ENCODE results near the gene TFF2.

The TFF2 gene

GRCh38 chr21:42383331-42383730 is 32.5 kb upstream of the TFF2 start:
- DNase-seq, result no peak

GRCh38 chr21:42382915-42383314 is 32.1 kb upstream of the TFF2 start:
- no peak for DNase-seq

GRCh38 chr21:42381347-42381984 is 30.7 kb upstream of the TFF2 start:
- no peak for DNase-seq

GRCh38 chr21:42379426-42380215 is 28.8 kb upstream of the TFF2 start:
- DNase-seq, result no peak

GRCh38 chr21:42378418-42378817 is 27.6 kb upstream of the TFF2 start:
- no peak for DNase-seq

GRCh38 chr21:42377951-42378340 is 27.2 kb upstream of the TFF2 start:
- DNase-seq, result no peak

- DNase-seq, result no peak
These were observed 26.6 kb upstream of the TFF2 start for GRCh38 chr21:42377211-42377950.

- no peak for DNase-seq
These were observed 25.7 kb upstream of the TFF2 start for GRCh38 chr21:42376338-42376982.

- DNase-seq, result no peak
These were observed 25.2 kb upstream of the TFF2 start for GRCh38 chr21:42375966-42376337.

- no peak for DNase-seq
These were observed 24.7 kb upstream of the TFF2 start for GRCh38 chr21:42375506-42375905.

- DNase-seq, result no peak
These were observed 24.2 kb upstream of the TFF2 start for GRCh38 chr21:42374864-42375499.

GRCh38 chr21:42374457-42374856 is 23.7 kb upstream of the TFF2 start:
- DNase-seq, result no peak

GRCh38 chr21:42373908-42374455 is 23.2 kb upstream of the TFF2 start:
- DNase-seq, result no peak

GRCh38 chr21:42373196-42373907 is 22.6 kb upstream of the TFF2 start:
- DNase-seq, result no peak

- no peak for DNase-seq
These were observed 20.3 kb upstream of the TFF2 start for GRCh38 chr21:42370894-42371654.

- DNase-seq, result no peak
These were observed 19.0 kb upstream of the TFF2 start for GRCh38 chr21:42369821-42370220.

- DNase-seq, result no peak
These were observed 16.8 kb upstream of the TFF2 start for GRCh38 chr21:42367367-42368165.

- DNase-seq, result no peak
These were observed 15.7 kb upstream of the TFF2 start, which contains the start of gene TFF1 for GRCh38 chr21:42366292-42367010. TFF1 (minus strand) TSS chr21:42366535; CDS start chr21:42366495, 40 bp downstream.

GRCh38 chr21:42365770-42366169 is 15.0 kb upstream of the TFF2 start:
- DNase-seq, result no peak

All from HCEC 1CT (cell line).